GM23248 (cell line): Measurements from ENCODE around the gene C3.

Source experiments
- EZH2 ChIP-seq: fragments of 200-600 bp; sonication (generic); IDR thresholded peaks from 2 replicates; pipeline ENCODE4 v1.6.1; 2018; ENCODE audit warnings: antibody characterized with exemption, mild to moderate bottlenecking; ENCODE audit not compliant: insufficient read depth, poor library complexity, severe bottlenecking
- EZH2phosphoT487 ChIP-seq: fragments of 200-600 bp; sonication (generic); IDR thresholded peaks from 2 replicates; pipeline ENCODE4 v1.6.1; 2018; ENCODE audit warnings: antibody characterized with exemption, moderate library complexity, mild to moderate bottlenecking, low read depth; ENCODE audit not compliant: insufficient read depth

- TF ChIP-seq EZH2phosphoT487 (no peak), EZH2 (no peak)
Measured at GRCh38 chr19:6725513-6726231, 5.2 kb upstream of the C3 start.
